Tibial artery (tissue), 4 donors: ENCODE results near the gene PLAC8.

Source experiments
- DNase-seq, 2 donors: peaks; one replicate each; pipeline ENCODE4 v3.0.0-alpha.2; 2019
- H3K27ac ChIP-seq, 2 donors: fragments of 200-600 bp; sonication (generic) in 1 of 2; 1 replicate in 1 of 2; 2 replicates in 1 of 2; pipeline ENCODE4 v1.5.1; 2018 to 2019; ENCODE audit warnings: mild to moderate bottlenecking in 1 of 2
- H3K27me3 ChIP-seq, 2 donors: fragments of 200-600 bp; sonication (generic) in 1 of 2; one replicate each; pipeline versions ENCODE4 v1.5.1 to v1.6.0; 2016 to 2019
- H3K36me3 ChIP-seq, 3 donors: fragments of 200-600 bp; sonication (generic) in 2 of 3; one replicate each; pipeline ENCODE4 v1.5.1; 2016 to 2019; ENCODE audit warnings: mild to moderate bottlenecking in 2 of 3
- H3K4me1 ChIP-seq, 4 donors: fragments of 200-600 bp; sonication (generic) in 2 of 4; 1 replicate in 3 of 4; 2 replicates in 1 of 4; pipeline ENCODE4 v1.5.1; 2016 to 2019
- H3K4me3 ChIP-seq, 2 donors: fragments of 200-600 bp; sonication (generic) in 1 of 2; 1 replicate in 1 of 2; 2 replicates in 1 of 2; pipeline ENCODE4 v1.5.1; 2018 to 2019; ENCODE audit warnings: mild to moderate bottlenecking in 2 of 2
- H3K9me3 ChIP-seq, 3 donors: fragments of 200-600 bp; sonication (generic) in 1 of 3; one replicate each; pipeline ENCODE4 v1.5.1; 2016 to 2019
- intact Hi-C: fragments of 100-400 bp; cut with DNase I; formaldehyde crosslinking; loops from one replicate; pipeline ENCODE4 v1.15.0; 2023; ENCODE audit warnings: low total_unique reads
- TF ChIP-seq, protein P1 (sequence below), 2 experiments: fragments of 200-600 bp in 1 of 2; fragments of 450-650 bp in 1 of 2; IDR thresholded peaks; one replicate each; pipeline ENCODE4 v1.5.1; 2017 to 2019; ENCODE audit warnings: antibody characterized with exemption in 2 of 2, mild to moderate bottlenecking in 1 of 2, moderate library complexity in 1 of 2

Gene PLAC8

DNA sequence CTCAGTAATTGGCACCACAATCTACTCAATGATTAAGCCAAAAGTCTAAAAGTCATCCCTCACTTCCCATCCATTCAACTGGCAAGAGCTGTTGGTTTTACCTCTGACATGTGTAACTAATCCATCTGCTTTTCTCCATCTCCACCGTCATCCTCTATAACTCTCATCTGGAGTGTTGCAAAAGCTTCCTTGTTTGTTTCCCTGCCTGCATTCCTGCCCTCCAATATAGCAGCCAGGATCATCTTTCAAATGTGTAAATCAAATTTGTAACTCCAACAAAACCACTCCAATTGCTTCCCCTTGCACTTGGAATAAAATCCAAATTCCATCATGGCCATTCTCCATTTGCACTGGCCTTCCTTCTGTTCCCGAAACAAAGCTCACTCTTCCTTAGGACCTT is 4.3 kb upstream of the PLAC8 start:
- intact Hi-C loops, result no loop called here
- Histone ChIP-seq H3K27me3 (no peaks in the 10 kb centered on the region), H3K9me3 (no peaks in the 10 kb centered on the region), H3K4me3 (no peak overlapping the region), H3K36me3 (no peaks in the 10 kb centered on the region), H3K4me1 (no peaks in the 10 kb centered on the region), H3K27ac (no peak overlapping the region)
- TF ChIP-seq, protein P1, sequence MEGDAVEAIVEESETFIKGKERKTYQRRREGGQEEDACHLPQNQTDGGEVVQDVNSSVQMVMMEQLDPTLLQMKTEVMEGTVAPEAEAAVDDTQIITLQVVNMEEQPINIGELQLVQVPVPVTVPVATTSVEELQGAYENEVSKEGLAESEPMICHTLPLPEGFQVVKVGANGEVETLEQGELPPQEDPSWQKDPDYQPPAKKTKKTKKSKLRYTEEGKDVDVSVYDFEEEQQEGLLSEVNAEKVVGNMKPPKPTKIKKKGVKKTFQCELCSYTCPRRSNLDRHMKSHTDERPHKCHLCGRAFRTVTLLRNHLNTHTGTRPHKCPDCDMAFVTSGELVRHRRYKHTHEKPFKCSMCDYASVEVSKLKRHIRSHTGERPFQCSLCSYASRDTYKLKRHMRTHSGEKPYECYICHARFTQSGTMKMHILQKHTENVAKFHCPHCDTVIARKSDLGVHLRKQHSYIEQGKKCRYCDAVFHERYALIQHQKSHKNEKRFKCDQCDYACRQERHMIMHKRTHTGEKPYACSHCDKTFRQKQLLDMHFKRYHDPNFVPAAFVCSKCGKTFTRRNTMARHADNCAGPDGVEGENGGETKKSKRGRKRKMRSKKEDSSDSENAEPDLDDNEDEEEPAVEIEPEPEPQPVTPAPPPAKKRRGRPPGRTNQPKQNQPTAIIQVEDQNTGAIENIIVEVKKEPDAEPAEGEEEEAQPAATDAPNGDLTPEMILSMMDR (IDR thresholded peaks at IDR 0.05), result no peak
- DNase-seq, result no peak

DNA sequence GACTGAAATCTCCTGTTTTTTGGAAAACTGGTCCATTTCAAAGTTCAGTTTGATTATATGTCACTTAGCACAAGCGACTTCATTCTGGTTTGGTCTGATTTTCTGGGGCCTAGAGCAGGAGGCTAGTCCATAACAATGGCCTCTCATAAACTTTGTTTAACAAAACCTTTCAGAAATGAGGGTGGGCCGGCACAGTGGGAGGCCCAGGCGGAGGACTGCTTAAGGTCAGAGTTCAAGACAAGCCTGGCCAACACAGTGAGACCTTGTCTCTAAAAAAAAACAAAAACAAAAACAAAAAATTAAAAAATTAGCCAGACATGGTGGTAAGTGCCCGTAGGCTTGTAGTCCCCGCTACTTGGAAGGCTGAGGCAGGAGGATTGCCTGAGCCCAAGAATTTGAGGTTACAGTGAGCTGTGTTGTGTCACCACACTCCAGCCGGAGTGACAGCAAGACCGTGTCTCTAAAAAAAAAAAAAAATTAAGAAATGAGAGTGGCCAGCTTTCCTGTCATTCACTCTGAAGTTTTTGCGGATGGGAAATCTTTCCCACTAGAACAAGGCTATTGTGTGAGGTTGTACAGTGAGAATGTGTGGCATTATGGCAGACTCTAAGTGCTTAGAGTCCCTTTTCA is 1.2 kb upstream of the PLAC8 start:
- intact Hi-C loops, result no loop called here
- Histone ChIP-seq H3K9me3 (no peaks in the 10 kb centered on the region), H3K36me3 (no peaks in the 10 kb centered on the region), H3K4me3 (no peak overlapping the region), H3K27me3 (no peaks in the 10 kb centered on the region), H3K4me1 (peaks cover 0 to 1% (median under 1%) of the 10 kb centered on the region in 4 donors), H3K27ac (no peak overlapping the region)
- no peak for DNase-seq
- TF ChIP-seq, protein P1 (IDR thresholded peaks at IDR 0.05), result no peak

DNA sequence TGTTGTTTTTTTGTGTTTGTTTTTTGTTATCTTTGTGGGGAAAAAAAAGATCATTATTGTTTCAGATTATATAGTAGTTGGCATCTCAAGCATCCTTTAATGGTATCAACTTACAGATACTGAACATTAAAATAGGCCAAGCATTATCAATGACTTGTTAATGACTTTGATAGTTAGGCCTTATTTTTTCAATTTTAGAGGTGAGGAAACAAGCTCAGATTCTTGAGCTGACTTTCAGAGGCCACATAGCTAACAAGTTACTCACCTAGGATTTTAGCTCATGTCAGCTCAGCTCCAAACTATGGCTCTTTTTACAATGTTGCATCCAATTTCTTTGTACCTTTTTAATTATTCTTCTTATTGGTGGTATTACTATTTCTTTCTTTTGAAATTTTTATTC is 471 bp upstream of the PLAC8 start:
- no peaks in the 10 kb centered on the region for H3K27me3 ChIP-seq
- intact Hi-C loops, result no loop called here
- TF ChIP-seq, protein P1 (IDR thresholded peaks at IDR 0.05), result no peak
- H3K9me3 ChIP-seq, result no peaks in the 10 kb centered on the region
- no peaks in the 10 kb centered on the region for H3K36me3 ChIP-seq
- DNase-seq, result no peak
- no peak overlapping the region for H3K27ac ChIP-seq
- H3K4me1 ChIP-seq, result peaks cover 0 to 8% (median 4%) of the 10 kb centered on the region in 4 donors
- no peak overlapping the region for H3K4me3 ChIP-seq

DNA sequence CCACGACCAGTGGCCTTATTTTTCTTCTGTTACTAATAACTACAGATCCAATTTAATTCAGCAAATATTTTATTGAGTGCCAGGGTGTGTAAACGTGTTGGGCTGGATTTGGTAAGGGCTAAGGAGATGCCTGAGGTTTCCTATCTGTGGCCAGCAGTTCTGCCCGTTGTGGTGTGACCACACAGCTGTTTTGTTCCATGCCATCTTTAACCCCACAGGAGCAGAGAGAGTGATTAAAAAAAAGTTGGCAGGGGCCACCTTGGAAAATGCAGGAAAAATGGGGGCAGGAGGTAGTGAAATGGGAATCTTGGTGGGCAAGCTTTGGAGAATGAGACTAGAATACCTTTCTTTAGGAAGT is 1.1 kb downstream of the PLAC8 start:
- no peak overlapping the region for H3K27ac ChIP-seq
- DNase-seq, result no peak
- peaks cover 0 to 14% (median 12%) of the 10 kb centered on the region in 4 donors for H3K4me1 ChIP-seq
- no peaks in the 10 kb centered on the region for H3K9me3 ChIP-seq
- no peaks in the 10 kb centered on the region for H3K27me3 ChIP-seq
- H3K4me3 ChIP-seq, result no peak overlapping the region
- TF ChIP-seq, protein P1 (IDR thresholded peaks at IDR 0.05), result no peak
- no peaks in the 10 kb centered on the region for H3K36me3 ChIP-seq
- intact Hi-C loops, result no loop called here

DNA sequence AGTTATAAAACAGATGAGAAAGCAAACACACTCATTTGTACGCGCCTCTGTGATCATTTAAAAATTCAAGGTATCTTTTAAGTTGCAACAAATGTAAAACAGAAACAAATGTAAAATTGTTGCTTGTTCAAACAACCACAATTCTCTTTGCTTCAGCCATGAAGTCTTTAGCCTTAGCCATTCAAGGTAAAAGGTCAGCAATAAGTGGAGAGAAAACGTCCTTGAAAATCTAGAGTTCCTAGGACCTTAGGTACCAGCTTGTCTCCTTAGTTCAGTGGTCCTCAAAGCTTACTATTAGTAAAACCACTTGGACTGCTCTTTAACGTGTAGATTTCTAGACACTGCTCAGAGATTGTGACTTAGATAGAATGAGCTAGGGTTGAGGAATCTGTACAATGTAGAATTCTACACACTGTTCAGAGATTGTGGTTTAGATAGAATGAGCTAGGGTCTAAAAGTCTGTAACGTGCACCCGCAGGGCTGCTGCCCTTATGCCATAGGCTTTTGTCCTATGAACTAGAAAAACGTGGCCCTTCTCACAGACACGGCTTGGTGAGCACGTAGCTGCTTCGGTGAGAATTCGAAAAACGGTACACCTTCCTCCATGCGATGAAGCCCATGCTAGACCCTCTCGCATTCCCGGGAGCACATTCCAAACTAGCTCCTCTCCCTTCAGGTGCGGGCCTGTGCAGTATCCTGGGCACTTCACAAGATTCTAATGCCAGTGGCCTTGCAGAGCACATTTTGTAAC is 1.7 kb downstream of the PLAC8 start:
- no peak overlapping the region for H3K4me3 ChIP-seq
- TF ChIP-seq, protein P1 (IDR thresholded peaks at IDR 0.05), result no peak
- no peaks in the 10 kb centered on the region for H3K9me3 ChIP-seq
- DNase-seq, result no peak
- no peak overlapping the region for H3K27ac ChIP-seq
- no peaks in the 10 kb centered on the region for H3K36me3 ChIP-seq
- intact Hi-C loops, result no loop called here
- no peaks in the 10 kb centered on the region for H3K27me3 ChIP-seq
- H3K4me1 ChIP-seq, result peaks cover 0 to 14% (median 12%) of the 10 kb centered on the region in 4 donors
